ENCODE measurements around the gene RUBCNL. TPM values are rescaled to one million over a fixed set of nuclear protein-coding genes. Genes with fewer than 3 reads are reported as not detected.

The RUBCNL gene
- total RNA-seq, 1 donor from 2014 or later, result 1.1 TPM

GRCh38 chr13:46402178-46402577 lies 15.1 kb upstream of the RUBCNL start:
- peaks cover 2% of the 10 kb centered on the region for H3K27me3 Mint-ChIP-seq
- no peak overlapping the region for H3K4me3 Mint-ChIP-seq
- DNase-seq (ENCODE audit: extremely low spot score, unreplicated experiment), result no peak
- peaks cover 5% of the 10 kb centered on the region for H3K4me1 Mint-ChIP-seq (ENCODE audit: unreplicated experiment)
- H3K27ac Mint-ChIP-seq, result no peak overlapping the region
- peaks cover 6% of the 10 kb centered on the region for H3K9me3 Mint-ChIP-seq
- TF ChIP-seq, protein P1, sequence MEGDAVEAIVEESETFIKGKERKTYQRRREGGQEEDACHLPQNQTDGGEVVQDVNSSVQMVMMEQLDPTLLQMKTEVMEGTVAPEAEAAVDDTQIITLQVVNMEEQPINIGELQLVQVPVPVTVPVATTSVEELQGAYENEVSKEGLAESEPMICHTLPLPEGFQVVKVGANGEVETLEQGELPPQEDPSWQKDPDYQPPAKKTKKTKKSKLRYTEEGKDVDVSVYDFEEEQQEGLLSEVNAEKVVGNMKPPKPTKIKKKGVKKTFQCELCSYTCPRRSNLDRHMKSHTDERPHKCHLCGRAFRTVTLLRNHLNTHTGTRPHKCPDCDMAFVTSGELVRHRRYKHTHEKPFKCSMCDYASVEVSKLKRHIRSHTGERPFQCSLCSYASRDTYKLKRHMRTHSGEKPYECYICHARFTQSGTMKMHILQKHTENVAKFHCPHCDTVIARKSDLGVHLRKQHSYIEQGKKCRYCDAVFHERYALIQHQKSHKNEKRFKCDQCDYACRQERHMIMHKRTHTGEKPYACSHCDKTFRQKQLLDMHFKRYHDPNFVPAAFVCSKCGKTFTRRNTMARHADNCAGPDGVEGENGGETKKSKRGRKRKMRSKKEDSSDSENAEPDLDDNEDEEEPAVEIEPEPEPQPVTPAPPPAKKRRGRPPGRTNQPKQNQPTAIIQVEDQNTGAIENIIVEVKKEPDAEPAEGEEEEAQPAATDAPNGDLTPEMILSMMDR (conservative IDR thresholded peaks at IDR 0.05), result no peak
- no peaks in the 10 kb centered on the region for H3K36me3 Mint-ChIP-seq

- H3K4me1 Mint-ChIP-seq (ENCODE audit: unreplicated experiment), result peaks cover 5% of the 10 kb centered on the region
- no peaks in the 10 kb centered on the region for H3K36me3 Mint-ChIP-seq
- DNase-seq (ENCODE audit: extremely low spot score, unreplicated experiment), result no peak
- peaks cover 6% of the 10 kb centered on the region for H3K9me3 Mint-ChIP-seq
- no peak overlapping the region for H3K27ac Mint-ChIP-seq
- peaks cover 2% of the 10 kb centered on the region for H3K27me3 Mint-ChIP-seq
- TF ChIP-seq, protein P1 (conservative IDR thresholded peaks at IDR 0.05), result no peak
- no peak overlapping the region for H3K4me3 Mint-ChIP-seq
These were observed 14.4 kb upstream of the RUBCNL start for GRCh38 chr13:46401432-46401831.

- no peak overlapping the region for H3K27ac Mint-ChIP-seq
These were observed 9.3 kb upstream of the RUBCNL start for GRCh38 chr13:46396341-46396740.

GRCh38 chr13:46392967-46393366 lies 5.9 kb upstream of the RUBCNL start:
- no peak overlapping the region for H3K4me3 Mint-ChIP-seq
- no peak for DNase-seq (ENCODE audit: extremely low spot score, unreplicated experiment)
- H3K27me3 Mint-ChIP-seq, result peaks cover 14% of the 10 kb centered on the region
- H3K27ac Mint-ChIP-seq, result no peak overlapping the region
- H3K36me3 Mint-ChIP-seq, result no peaks in the 10 kb centered on the region
- no peaks in the 10 kb centered on the region for H3K9me3 Mint-ChIP-seq
- TF ChIP-seq, protein P1 (conservative IDR thresholded peaks at IDR 0.05), result no peak
- H3K4me1 Mint-ChIP-seq (ENCODE audit: unreplicated experiment), result peaks cover 8% of the 10 kb centered on the region

More at GRCh38 chr13:46396341-46396740, 9.3 kb upstream of the RUBCNL start:
- Mint-ChIP-seq H3K27me3 (peaks cover 7% of the 10 kb centered on the region), H3K4me1 (ENCODE audit: unreplicated experiment) (peaks cover 5% of the 10 kb centered on the region), H3K4me3 (no peak overlapping the region), H3K9me3 (no peaks in the 10 kb centered on the region), H3K36me3 (no peaks in the 10 kb centered on the region)
- TF ChIP-seq, protein P1 (conservative IDR thresholded peaks at IDR 0.05), result no peak
- DNase-seq (ENCODE audit: extremely low spot score, unreplicated experiment), result no peak

DNA sequence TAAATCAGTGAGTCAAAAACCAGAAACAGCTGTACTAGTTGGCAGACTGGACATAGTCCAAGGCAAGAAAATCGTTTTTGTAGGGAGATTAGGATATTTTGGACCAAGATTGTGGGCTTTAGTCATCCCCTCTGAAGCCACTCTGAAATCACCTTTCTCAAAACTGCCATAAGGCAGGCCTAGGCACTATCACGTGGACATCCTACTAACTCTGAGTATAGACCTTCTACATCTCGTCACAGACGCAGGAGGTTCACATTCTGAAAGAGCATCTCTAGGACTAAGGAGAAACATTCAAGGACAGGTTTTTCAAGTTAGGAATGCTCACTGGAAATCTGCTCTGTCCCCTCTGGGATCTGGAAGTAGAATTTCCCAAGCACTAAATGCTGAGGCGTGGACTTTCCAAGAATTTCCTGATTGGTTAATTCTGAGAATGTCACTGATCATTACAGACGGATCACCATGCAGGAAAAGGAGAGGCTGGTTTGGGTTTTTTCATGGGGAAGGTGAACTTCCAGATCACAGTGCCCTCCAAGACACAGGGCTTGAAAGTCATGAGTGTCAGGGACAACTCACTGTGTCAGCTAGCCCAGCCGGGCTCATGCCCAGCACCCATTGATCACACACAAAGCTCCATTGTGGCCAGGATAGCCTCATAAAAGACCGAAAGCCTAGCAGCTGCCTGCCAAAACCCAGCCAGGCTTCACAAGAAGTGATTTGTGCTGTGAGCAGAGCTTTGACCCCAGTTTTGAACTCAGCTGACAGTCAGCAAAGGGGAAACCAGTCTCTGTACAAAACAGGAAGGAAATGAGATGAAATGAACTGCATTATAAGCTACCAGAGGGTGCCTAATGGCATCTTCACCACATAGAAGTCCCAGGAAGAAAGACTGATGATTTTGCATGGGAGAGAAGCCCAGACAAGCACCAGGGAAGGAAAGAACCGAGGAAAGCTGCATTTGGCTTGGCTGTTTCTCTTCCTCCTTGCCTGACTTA lies 2.7 kb upstream of the RUBCNL start:
- peaks cover 18% of the 10 kb centered on the region for H3K4me1 Mint-ChIP-seq (ENCODE audit: unreplicated experiment)

More for the DNA sequence above, 2.7 kb upstream of the RUBCNL start:
- no peak overlapping the region for H3K27ac Mint-ChIP-seq
- H3K4me3 Mint-ChIP-seq, result no peak overlapping the region
- no peaks in the 10 kb centered on the region for H3K36me3 Mint-ChIP-seq
- no peaks in the 10 kb centered on the region for H3K9me3 Mint-ChIP-seq
- H3K27me3 Mint-ChIP-seq, result peaks cover 46% of the 10 kb centered on the region
- TF ChIP-seq, protein P1 (conservative IDR thresholded peaks at IDR 0.05), result no peak
- DNase-seq (ENCODE audit: extremely low spot score, unreplicated experiment), result no peak

Measured in type B pancreatic cell (in vitro differentiated cells).